ENCODE results near the gene EOGT.

Gene EOGT

DNA sequence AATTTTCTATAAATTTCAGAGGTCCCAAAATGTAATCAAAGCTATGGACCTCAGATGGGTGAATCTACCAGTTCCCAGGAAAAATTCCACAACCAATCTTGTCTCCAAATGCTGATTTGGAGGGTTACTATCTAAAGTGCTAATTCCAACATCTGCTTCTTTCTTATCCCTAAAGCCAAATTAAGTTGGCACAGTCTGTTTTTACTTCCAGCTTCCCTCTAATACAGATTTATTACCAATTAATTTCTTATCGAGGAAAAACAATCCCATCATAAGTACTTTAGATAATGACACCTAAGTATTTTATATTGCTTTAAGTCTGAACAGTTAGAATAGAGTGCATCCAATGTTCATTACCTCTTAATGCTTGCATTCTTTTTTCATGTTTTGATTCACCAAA is 68.3 kb downstream of the EOGT start:
- no peak overlapping the region for H2BK5ac ChIP-seq (ENCODE audit: low read length)
- no peak overlapping the region for H3K56ac ChIP-seq (ENCODE audit: low read length)
- H3K79me2 ChIP-seq (ENCODE audit: control insufficient read depth, insufficient read depth, low read length): no peaks in the 10 kb centered on the region
- no peaks in the 10 kb centered on the region for H3K36me3 ChIP-seq (ENCODE audit: control insufficient read depth, insufficient read depth, low read length)
- no peak overlapping the region for H3K23ac ChIP-seq (ENCODE audit: low read length)
- H3K79me1 ChIP-seq (ENCODE audit: low read length): no peaks in the 10 kb centered on the region
- H4K5ac ChIP-seq (ENCODE audit: low read length): no peak overlapping the region
- H3K4ac ChIP-seq (ENCODE audit: low read depth, low read length): no peak overlapping the region
- H3K27me3 ChIP-seq (ENCODE audit: insufficient read depth, low read length, poor library complexity): no peaks in the 10 kb centered on the region
- no peak for DNase-seq
- H3K9ac ChIP-seq (ENCODE audit: low read length): no peak overlapping the region
- no peak overlapping the region for H3K4me2 ChIP-seq (ENCODE audit: low read length)
- H3K4me3 ChIP-seq (ENCODE audit: low read length): no peak overlapping the region
- no peak overlapping the region for H3K27ac ChIP-seq (ENCODE audit: low read depth, low read length)
- H2BK120ac ChIP-seq (ENCODE audit: low read depth, low read length): no peak overlapping the region
- no peak overlapping the region for H3K18ac ChIP-seq (ENCODE audit: low read length)
- H4K8ac ChIP-seq (ENCODE audit: low read depth, low read length): no peak overlapping the region
- H2BK15ac ChIP-seq (replicated peaks; ENCODE audit: low read depth): no peak overlapping the region
- H3K4me1 ChIP-seq (ENCODE audit: control insufficient read depth, low read depth, low read length): no peaks in the 10 kb centered on the region
- no CpG with 5 or more reads among the region's 1 CpG for WGBS (ENCODE audit: extremely low coverage, insufficient coverage, low lambda C conversion rate)
- H2AK5ac ChIP-seq (ENCODE audit: low read length): no peak overlapping the region

DNA sequence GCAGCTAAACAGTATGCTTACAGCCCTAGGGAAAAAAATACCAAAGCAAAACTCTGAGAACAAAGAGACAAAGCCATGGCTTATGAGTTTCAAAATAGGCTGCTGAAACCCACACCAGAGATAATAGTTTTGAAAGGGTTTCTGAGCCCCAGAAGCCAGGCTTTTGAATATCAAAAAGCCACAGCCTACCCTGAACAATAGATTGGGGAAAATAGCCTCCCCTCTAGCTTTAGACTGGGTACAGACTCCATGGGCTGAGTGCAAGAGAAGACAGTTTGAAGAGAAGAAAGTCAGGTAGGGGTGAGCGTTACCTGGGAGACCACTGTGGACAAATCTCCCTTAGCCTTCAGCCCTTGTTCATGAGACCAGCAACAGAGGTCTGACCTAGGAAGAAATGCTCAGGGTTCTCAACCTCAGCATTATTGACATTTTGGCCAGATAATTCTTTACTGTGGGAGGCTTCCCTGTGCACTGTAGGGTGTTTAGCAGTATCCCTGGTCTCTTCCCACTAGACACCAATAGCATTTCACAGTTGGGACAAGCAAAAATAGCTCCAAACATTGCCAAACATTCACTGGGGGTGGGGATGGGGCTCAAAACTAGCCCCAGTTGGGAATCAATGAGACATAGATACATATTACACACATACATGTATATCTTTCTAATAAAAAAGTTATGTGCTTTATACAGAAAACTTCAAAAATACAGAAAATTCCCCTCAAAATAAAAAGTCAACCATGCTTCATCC is 69.6 kb downstream of the EOGT start:
- no peak overlapping the region for H3K9ac ChIP-seq (ENCODE audit: low read length)
- H2BK5ac ChIP-seq (ENCODE audit: low read length): no peak overlapping the region
- no peak overlapping the region for H2BK120ac ChIP-seq (ENCODE audit: low read depth, low read length)
- no peak overlapping the region for H2AK5ac ChIP-seq (ENCODE audit: low read length)
- no peak overlapping the region for H4K5ac ChIP-seq (ENCODE audit: low read length)
- no peak overlapping the region for H3K4me2 ChIP-seq (ENCODE audit: low read length)
- no peaks in the 10 kb centered on the region for H3K79me2 ChIP-seq (ENCODE audit: control insufficient read depth, insufficient read depth, low read length)
- WGBS (ENCODE audit: extremely low coverage, insufficient coverage, low lambda C conversion rate): no CpG with 5 or more reads among the region's 1 CpG
- no peak overlapping the region for H3K18ac ChIP-seq (ENCODE audit: low read length)
- no peak overlapping the region for H3K56ac ChIP-seq (ENCODE audit: low read length)
- no peaks in the 10 kb centered on the region for H3K4me1 ChIP-seq (ENCODE audit: control insufficient read depth, low read depth, low read length)
- no peak overlapping the region for H3K4ac ChIP-seq (ENCODE audit: low read depth, low read length)
- no peak overlapping the region for H3K4me3 ChIP-seq (ENCODE audit: low read length)
- H3K27ac ChIP-seq (ENCODE audit: low read depth, low read length): no peak overlapping the region
- H3K36me3 ChIP-seq (ENCODE audit: control insufficient read depth, insufficient read depth, low read length): no peaks in the 10 kb centered on the region
- H3K23ac ChIP-seq (ENCODE audit: low read length): no peak overlapping the region
- no peak for DNase-seq
- H2BK15ac ChIP-seq (replicated peaks; ENCODE audit: low read depth): no peak overlapping the region
- no peaks in the 10 kb centered on the region for H3K79me1 ChIP-seq (ENCODE audit: low read length)
- H3K27me3 ChIP-seq (ENCODE audit: insufficient read depth, low read length, poor library complexity): no peaks in the 10 kb centered on the region
- no peak overlapping the region for H4K8ac ChIP-seq (ENCODE audit: low read depth, low read length)

DNA sequence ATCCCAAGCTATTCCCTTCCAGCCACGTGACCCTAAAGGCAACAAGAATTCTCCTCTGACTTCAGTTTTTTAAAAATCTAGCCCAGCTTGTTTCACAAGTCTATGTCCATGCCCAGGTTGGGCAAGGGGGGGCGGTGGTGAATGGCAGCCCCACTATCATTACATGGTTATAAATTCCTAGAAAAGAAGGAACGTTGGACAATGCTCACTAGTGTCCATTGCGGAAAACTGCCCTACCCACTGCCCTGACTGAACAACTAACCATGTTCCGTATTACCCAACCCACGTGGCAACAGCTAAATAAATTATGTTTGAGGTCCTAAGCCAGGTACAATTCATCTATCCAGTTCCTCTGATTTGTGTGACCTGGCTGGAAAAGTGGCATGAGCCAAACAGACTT is 72.4 kb downstream of the EOGT start:
- H3K27me3 ChIP-seq (ENCODE audit: insufficient read depth, low read length, poor library complexity): no peaks in the 10 kb centered on the region
- no peak overlapping the region for H4K5ac ChIP-seq (ENCODE audit: low read length)
- H3K4me2 ChIP-seq (ENCODE audit: low read length): no peak overlapping the region
- no peak overlapping the region for H2BK15ac ChIP-seq (replicated peaks; ENCODE audit: low read depth)
- no peaks in the 10 kb centered on the region for H3K79me1 ChIP-seq (ENCODE audit: low read length)
- DNase-seq: no peak
- H3K18ac ChIP-seq (ENCODE audit: low read length): no peak overlapping the region
- no peak overlapping the region for H3K4ac ChIP-seq (ENCODE audit: low read depth, low read length)
- H2AK5ac ChIP-seq (ENCODE audit: low read length): no peak overlapping the region
- H3K36me3 ChIP-seq (ENCODE audit: control insufficient read depth, insufficient read depth, low read length): no peaks in the 10 kb centered on the region
- no peaks in the 10 kb centered on the region for H3K4me1 ChIP-seq (ENCODE audit: control insufficient read depth, low read depth, low read length)
- no CpG with 5 or more reads among the region's 6 CpGs for WGBS (ENCODE audit: extremely low coverage, insufficient coverage, low lambda C conversion rate)
- no peak overlapping the region for H3K23ac ChIP-seq (ENCODE audit: low read length)
- H3K79me2 ChIP-seq (ENCODE audit: control insufficient read depth, insufficient read depth, low read length): no peaks in the 10 kb centered on the region
- H4K8ac ChIP-seq (ENCODE audit: low read depth, low read length): no peak overlapping the region
- no peak overlapping the region for H3K56ac ChIP-seq (ENCODE audit: low read length)
- H2BK120ac ChIP-seq (ENCODE audit: low read depth, low read length): no peak overlapping the region
- no peak overlapping the region for H2BK5ac ChIP-seq (ENCODE audit: low read length)
- no peak overlapping the region for H3K4me3 ChIP-seq (ENCODE audit: low read length)
- no peak overlapping the region for H3K9ac ChIP-seq (ENCODE audit: low read length)
- H3K27ac ChIP-seq (ENCODE audit: low read depth, low read length): no peak overlapping the region

DNA sequence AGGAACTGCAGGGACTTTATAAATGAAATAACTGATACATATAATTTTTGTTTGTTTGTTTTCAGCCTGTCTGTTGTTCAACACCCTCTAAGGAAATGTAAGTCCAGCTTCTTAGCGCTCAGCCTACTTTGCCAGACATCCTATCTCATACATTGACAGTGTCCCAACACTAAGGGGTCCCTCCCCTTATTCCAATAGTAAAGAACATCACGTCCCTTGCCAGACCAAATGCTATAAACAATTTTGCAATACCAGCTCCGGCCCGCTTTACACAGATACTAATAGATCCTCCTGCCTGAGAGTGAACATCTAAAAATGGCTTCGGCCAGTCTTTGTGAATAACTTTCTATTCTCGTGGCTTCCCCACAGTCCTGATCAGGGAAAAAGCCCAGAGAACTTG is 76.6 kb downstream of the EOGT start:
- Histone ChIP-seq H3K56ac (ENCODE audit: low read length) (no peak overlapping the region), H3K36me3 (ENCODE audit: control insufficient read depth, insufficient read depth, low read length) (no peaks in the 10 kb centered on the region), H3K9ac (ENCODE audit: low read length) (no peak overlapping the region), H3K27me3 (ENCODE audit: insufficient read depth, low read length, poor library complexity) (peaks cover 3% of the 10 kb centered on the region), H3K4me2 (ENCODE audit: low read length) (no peak overlapping the region), H2BK15ac (replicated peaks; ENCODE audit: low read depth) (no peak overlapping the region), H4K8ac (ENCODE audit: low read depth, low read length) (no peak overlapping the region), H2AK5ac (ENCODE audit: low read length) (no peak overlapping the region), H3K27ac (ENCODE audit: low read depth, low read length) (no peak overlapping the region), H3K4me3 (ENCODE audit: low read length) (no peak overlapping the region), H2BK120ac (ENCODE audit: low read depth, low read length) (no peak overlapping the region), H3K4me1 (ENCODE audit: control insufficient read depth, low read depth, low read length) (no peaks in the 10 kb centered on the region), H3K4ac (ENCODE audit: low read depth, low read length) (no peak overlapping the region), H2BK5ac (ENCODE audit: low read length) (no peak overlapping the region), H3K79me2 (ENCODE audit: control insufficient read depth, insufficient read depth, low read length) (no peaks in the 10 kb centered on the region), H3K18ac (ENCODE audit: low read length) (no peak overlapping the region), H3K79me1 (ENCODE audit: low read length) (no peaks in the 10 kb centered on the region), H3K23ac (ENCODE audit: low read length) (no peak overlapping the region), H4K5ac (ENCODE audit: low read length) (no peak overlapping the region)
- no peak for DNase-seq
- no CpG with 5 or more reads among the region's 6 CpGs for WGBS (ENCODE audit: extremely low coverage, insufficient coverage, low lambda C conversion rate)

DNA sequence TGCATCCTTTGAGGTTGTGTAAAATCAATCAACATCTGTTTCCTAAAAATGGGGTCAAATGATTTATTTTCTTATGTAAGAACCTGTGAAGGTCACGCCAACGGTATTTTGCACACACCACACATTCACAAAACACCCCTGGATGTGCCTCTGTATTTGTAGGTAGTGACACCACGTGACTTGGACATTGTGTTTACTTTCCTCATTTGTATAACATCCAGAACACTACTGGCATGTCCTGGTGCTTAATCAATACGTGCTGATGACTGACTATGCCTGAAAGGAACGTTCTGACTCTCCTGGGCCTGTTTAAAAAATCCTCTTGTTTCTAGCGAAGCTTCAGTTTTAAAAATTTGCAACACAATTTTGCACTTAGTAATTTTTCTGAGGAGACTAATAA is 77.7 kb downstream of the EOGT start:
- H3K27ac ChIP-seq (ENCODE audit: low read depth, low read length): no peak overlapping the region
- H3K27me3 ChIP-seq (ENCODE audit: insufficient read depth, low read length, poor library complexity): peaks cover 10% of the 10 kb centered on the region
- no peaks in the 10 kb centered on the region for H3K79me2 ChIP-seq (ENCODE audit: control insufficient read depth, insufficient read depth, low read length)
- no peak for DNase-seq
- H3K9ac ChIP-seq (ENCODE audit: low read length): no peak overlapping the region
- H2BK5ac ChIP-seq (ENCODE audit: low read length): no peak overlapping the region
- H3K18ac ChIP-seq (ENCODE audit: low read length): no peak overlapping the region
- H2BK120ac ChIP-seq (ENCODE audit: low read depth, low read length): no peak overlapping the region
- H2AK5ac ChIP-seq (ENCODE audit: low read length): no peak overlapping the region
- no peak overlapping the region for H3K4me2 ChIP-seq (ENCODE audit: low read length)
- WGBS (ENCODE audit: extremely low coverage, insufficient coverage, low lambda C conversion rate): no CpG with 5 or more reads among the region's 6 CpGs
- H3K23ac ChIP-seq (ENCODE audit: low read length): no peak overlapping the region
- H3K4ac ChIP-seq (ENCODE audit: low read depth, low read length): no peak overlapping the region
- H3K4me1 ChIP-seq (ENCODE audit: control insufficient read depth, low read depth, low read length): peaks cover 3% of the 10 kb centered on the region
- H3K36me3 ChIP-seq (ENCODE audit: control insufficient read depth, insufficient read depth, low read length): no peaks in the 10 kb centered on the region
- H3K56ac ChIP-seq (ENCODE audit: low read length): no peak overlapping the region
- no peak overlapping the region for H4K5ac ChIP-seq (ENCODE audit: low read length)
- H3K79me1 ChIP-seq (ENCODE audit: low read length): no peaks in the 10 kb centered on the region
- no peak overlapping the region for H3K4me3 ChIP-seq (ENCODE audit: low read length)
- H2BK15ac ChIP-seq (replicated peaks; ENCODE audit: low read depth): no peak overlapping the region
- H4K8ac ChIP-seq (ENCODE audit: low read depth, low read length): no peak overlapping the region

All from mesendoderm (in vitro differentiated cells).